OCI-LY3 (cell line): ENCODE results near the gene STXBP4.

ENCODE experiments used
- EZH2phosphoT487 ChIP-seq: fragments of 200-600 bp; shearing (Covaris generic); IDR thresholded peaks from 2 replicates; pipeline ENCODE4 v1.6.1; 2018; ENCODE audit warnings: antibody characterized with exemption, mixed run types, low read depth
- TF ChIP-seq, protein P1 (sequence below): fragments of 200-600, 300-600 bp; sonication (generic); IDR thresholded peaks from 2 replicates; pipeline ENCODE4 v1.5.1; 2014; ENCODE audit warnings: antibody characterized with exemption, low read length, low read depth

DNA sequence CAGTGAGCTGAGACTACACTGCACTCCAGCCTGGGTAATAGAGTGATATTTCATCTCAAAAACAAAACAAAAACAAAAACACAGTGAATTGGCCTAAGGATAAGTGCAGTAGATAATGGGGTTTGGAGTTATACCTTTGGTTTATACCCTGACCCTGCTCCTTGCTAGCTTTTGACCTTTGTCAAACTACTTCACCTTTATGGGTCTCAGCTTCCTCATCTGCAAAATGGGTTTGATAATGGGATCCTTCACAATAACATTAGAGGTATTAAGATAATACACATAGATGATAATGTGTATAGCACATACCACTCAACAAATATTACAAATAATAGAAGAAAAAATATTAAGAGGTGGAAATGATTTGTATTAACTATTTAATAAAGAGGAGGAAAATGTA lies 85.9 kb downstream of the STXBP4 start:
- TF ChIP-seq, protein P1, sequence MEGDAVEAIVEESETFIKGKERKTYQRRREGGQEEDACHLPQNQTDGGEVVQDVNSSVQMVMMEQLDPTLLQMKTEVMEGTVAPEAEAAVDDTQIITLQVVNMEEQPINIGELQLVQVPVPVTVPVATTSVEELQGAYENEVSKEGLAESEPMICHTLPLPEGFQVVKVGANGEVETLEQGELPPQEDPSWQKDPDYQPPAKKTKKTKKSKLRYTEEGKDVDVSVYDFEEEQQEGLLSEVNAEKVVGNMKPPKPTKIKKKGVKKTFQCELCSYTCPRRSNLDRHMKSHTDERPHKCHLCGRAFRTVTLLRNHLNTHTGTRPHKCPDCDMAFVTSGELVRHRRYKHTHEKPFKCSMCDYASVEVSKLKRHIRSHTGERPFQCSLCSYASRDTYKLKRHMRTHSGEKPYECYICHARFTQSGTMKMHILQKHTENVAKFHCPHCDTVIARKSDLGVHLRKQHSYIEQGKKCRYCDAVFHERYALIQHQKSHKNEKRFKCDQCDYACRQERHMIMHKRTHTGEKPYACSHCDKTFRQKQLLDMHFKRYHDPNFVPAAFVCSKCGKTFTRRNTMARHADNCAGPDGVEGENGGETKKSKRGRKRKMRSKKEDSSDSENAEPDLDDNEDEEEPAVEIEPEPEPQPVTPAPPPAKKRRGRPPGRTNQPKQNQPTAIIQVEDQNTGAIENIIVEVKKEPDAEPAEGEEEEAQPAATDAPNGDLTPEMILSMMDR = no peak
- no peak for TF ChIP-seq EZH2phosphoT487
